Right ventricle myocardium inferior (tissue), 1 donor: Measurements from ENCODE around the gene ARFIP1. TPM values are rescaled to one million over a fixed set of nuclear protein-coding genes. Genes with fewer than 3 reads are reported as not detected.
"Not testable (repeated sequence)": the region's sequence is repeated elsewhere in the genome, so short reads cannot be mapped to it uniquely, and the experiment has no call there.

ENCODE experiments used
- ATAC-seq: fragments of 200-7000 bp; cut with Tn5 transposase; one replicate; pipeline ENCODE4 v1.9.1; 2020; ENCODE audit warnings: mild to moderate bottlenecking, moderate library complexity
- DNase-seq: peaks from one replicate; pipeline ENCODE4 v3.0.0; 2021; ENCODE audit errors: missing footprints
- intact Hi-C: fragments of 100-400 bp; cut with DNase I; formaldehyde crosslinking; loops from one replicate; pipeline ENCODE4 v1.11.0; 2022
- long read RNA-seq: library from polyadenylated mRNA; unstranded; transcript quantifications from one replicate; pipeline ENCODE4 v2.0.0, GENCODE V29; 2021
- total RNA-seq: library from RNA; stranded (reverse); fragmentation: NEBNext Ultra II Directional; extraction: Animal tissue kit (Norgen Biotek cat#: 25700); gene quantifications from one replicate; pipeline ENCODE4 v1.2.1, GENCODE V29; 2021
- donor health status: DM: no; HTN: yes; CAD: no; lungs with severe emphysema.

ARFIP1 gene, protein sequence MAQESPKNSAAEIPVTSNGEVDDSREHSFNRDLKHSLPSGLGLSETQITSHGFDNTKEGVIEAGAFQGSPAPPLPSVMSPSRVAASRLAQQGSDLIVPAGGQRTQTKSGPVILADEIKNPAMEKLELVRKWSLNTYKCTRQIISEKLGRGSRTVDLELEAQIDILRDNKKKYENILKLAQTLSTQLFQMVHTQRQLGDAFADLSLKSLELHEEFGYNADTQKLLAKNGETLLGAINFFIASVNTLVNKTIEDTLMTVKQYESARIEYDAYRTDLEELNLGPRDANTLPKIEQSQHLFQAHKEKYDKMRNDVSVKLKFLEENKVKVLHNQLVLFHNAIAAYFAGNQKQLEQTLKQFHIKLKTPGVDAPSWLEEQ
- total RNA-seq = 13.4 TPM
- long read RNA-seq, transcript ARFIP1-201 (9 exons, 3,111 nt) = major isoform, 7 of 10 reads
- long read RNA-seq, partial matches to known transcripts = 0 of 10 reads
- long read RNA-seq, other reads (novel, unspliced or antisense) = 0 of 10 reads

DNA sequence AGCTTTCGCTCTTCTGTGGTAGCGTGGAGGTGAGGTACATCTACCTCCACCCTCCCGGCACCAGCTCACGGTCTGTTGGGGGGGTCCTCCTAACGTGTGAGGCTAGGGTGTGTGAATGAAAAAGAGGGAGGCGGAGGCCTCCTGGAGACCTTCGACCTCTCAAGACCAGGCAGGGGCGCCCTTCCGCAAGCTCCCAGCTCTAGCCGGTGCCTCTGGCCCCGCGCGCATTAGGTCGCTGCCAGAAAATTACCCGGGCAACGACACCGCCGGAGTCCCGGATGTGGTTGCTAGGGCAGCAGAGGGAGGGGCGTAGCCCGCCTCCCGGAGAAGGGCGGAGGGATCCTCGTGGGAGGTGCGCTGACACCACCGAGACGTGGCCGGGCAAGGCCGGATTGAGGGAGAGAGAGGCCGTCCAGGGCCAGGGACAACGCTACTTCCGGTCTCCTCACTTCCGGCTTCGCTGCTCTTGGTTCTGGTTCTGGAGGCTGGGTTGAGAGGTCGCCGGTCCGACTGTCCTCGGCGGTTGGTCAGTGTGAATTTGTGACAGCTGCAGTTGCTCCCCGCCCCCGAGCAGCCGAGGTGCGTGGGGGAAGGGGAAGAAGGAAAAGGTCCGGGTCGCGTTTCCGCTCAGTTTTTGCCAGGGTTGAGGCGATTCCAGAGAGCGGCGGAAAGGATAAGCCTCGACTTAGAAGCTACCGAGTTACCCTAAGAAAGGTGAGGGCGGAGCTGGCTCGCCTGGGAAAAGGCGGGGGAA is at the start of gene ARFIP1, which contains the start of gene TIGD4:
Gene ARFIP1 (plus strand): TSS at position 442 of the 754 bp plus-strand sequence. CDS start 49,680 bp downstream, outside the sequence.
Gene TIGD4 (minus strand): TSS at position 218 of the 754 bp plus-strand sequence. CDS start 8,726 bp downstream, outside the sequence.
- ATAC-seq (peak; percentile 100), DNase-seq (peak; percentile 99)
- intact Hi-C loops = no loop called here

DNA sequence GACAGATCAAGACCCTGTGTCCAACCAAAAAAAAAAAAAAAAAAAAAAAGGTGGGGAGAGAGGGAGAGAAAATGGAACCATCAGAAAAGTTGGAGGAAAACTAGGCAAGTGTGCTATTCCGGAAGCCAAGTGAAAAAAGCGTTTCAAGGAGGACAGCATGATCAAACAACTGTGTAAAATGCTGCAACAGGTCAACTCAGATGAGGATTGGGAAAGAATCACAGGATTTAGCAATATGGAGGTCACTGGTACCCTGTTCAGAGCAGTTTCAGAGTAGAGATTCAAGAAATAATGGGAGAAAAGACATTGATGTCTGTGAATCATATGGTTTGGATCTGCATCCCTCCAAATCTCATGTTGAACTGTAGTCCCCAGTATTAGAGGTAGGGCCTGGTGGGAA is 47.8 kb upstream of the ARFIP1 start:
- no peak for DNase-seq
- no peak for ATAC-seq
- intact Hi-C loops = loop anchor here (5.0 kb wide), 1 partner anchor 90 kb away; no protein-coding TSS in a partner anchor

DNA sequence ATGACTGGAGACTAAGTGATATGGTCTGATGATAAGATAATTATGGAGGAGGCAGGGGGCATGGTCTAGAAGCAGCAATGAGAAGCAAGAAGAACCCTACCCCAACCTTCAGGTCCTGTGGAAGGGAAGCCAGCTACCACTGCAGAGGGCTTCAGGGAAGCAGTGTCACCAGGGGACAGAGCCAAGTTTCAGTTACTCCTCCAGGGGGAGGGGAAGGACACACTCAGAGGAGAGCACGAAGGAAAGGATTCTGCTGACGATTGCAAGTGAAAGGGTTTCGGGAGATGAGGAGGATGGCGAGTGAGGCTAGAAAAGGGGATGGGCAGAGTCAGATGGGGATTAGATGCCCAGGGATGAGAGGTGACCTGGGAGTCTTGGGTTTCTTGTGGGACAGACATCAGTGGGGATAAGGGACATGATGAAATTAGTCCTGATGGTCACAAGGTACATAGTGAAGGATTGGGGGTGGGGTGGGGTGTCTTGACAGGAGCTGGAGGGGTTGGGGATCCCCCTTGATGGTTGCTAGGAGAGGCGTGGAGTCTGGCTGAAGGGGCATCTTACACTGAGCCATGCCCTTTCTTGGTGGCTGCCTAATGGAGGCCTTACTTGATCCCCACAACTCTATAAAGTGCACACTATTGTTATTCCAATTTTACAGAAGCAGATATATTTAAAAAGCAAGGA is 45.6 kb upstream of the ARFIP1 start:
- DNase-seq = no peak
- intact Hi-C loops = loop anchor here (5.0 kb wide), 1 partner anchor 92 kb away; no protein-coding TSS in a partner anchor
- no peak for ATAC-seq

DNA sequence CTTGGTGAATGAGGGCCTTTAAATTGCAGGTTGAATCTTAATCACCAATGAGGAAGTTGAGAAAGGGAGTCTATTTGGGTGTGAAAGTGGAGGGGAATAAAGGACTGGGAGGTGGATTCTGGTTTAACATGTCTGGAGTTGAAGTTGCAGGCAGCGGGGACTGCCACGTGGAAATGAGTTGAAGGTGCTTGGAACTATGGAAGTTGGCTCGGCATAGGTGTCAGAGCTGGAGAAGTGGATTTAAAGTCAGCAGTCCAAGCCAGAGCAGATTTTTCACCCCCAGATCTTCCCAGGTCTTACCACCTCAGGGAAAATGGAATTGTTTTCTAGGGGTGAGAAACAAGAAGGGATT is 45.1 kb upstream of the ARFIP1 start:
- DNase-seq = no peak
- intact Hi-C loops = loop anchor here (1.0 to 5.0 kb wide), 2 partner anchors 92 to 234 kb away; no protein-coding TSS in a partner anchor
- ATAC-seq = no peak

DNA sequence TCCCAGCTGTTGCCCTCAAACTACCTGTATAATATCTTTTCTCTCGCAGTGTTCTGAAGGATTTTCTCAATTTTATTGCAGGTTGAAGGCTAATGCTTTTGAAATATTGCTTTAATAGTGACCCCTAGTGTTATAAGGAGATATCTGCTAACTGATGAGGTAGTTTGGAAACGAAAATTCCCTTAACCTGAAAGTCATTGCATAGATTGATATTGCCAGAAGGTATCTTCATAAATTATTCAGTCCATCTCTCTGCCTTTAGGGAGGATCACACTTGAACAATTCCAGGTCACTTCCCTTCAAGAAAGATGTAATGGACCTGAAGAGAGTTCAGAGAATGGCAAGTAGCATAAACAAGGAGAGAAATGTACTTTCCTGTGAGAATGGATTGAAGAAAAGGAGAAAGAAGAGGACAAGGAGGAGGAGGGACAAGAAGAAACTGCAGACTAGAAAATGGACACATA is 44.3 kb upstream of the ARFIP1 start:
- ATAC-seq (no peak), DNase-seq (no peak)
- intact Hi-C loops = loop anchor here (1.0 kb wide), 1 partner anchor 235 kb away; no protein-coding TSS in a partner anchor

DNA sequence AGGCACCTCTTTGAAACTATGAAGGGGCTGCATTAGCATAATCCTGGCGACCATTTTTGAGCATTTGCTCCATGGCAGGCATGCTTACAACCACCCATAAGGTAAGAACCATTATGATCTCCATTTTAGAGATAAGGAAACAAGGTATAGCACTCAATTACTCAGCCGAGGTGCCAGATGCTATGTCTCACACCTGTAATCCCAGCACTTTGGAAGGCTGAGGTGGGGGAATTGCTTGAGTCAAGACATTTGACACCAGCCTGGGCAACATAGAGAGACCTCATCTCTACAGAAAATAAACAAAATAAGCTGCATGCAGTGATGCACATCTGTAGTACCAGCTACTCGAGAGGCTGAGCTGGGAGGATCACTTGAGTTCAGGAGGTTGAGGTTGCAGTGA is 43.8 kb upstream of the ARFIP1 start:
- intact Hi-C loops = loop anchor here (1.0 kb wide), 1 partner anchor 236 kb away; no protein-coding TSS in a partner anchor
- DNase-seq (no peak), ATAC-seq (no peak)

DNA sequence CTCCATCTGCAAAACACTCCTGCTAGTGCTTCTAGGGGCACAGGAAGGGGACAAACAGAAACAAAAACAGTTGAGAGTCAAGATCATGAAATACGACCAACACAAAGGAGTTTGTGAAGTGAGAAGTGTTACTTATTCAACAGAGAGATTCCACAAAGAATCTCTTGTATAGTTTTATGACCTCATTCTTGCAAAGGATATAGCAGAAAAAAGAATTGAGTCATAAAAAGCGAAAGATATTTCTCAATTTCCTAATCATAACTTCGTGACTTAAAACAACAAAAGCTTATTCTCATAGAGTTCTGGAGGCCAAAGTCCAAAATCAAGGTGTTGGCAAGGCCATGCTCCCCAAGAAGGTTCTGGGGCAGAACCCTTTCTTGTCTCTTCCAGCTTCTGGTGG is 40.9 kb upstream of the ARFIP1 start:
- intact Hi-C loops = no loop called here
- DNase-seq (no peak), ATAC-seq (no peak)

DNA sequence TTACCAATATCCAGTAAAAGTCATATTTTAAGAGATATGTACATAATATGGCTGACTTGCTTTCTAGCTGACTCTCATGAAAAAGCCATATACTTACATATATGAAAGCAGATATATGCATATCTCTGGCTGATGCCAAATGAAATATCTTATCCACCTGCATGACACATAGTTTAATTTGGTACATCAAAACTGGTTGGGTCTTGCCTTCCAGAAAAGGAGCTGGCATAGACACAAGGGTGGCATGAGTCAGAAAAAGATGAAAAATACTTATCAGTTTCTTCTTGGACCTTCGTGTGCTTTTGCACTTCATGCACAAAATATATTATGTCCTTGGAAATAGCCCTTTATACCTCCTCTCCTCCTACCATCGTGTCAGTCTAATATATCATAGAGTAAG is 32.3 kb upstream of the ARFIP1 start:
- ATAC-seq (no peak), DNase-seq (no peak)

DNA sequence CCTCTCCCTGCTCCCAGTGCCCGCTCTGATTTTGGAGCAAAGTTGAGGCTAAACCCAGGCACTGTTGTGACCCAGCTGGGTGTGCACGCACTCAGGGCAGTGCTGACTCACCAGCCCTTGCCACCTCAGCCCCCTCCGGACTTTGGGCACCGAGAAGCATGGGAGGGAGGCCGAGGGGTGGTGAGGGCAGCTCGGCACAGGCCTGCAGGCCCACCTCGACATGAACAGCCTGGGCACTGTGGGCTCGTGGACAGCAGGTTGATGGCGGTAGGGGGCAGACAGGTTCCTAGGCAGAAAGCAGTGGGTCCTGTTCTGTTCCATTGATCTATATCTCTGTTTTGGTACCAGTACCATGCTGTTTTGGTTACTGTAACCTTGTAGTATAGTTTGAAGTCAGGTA is 31.1 kb upstream of the ARFIP1 start:
- intact Hi-C loops = no loop called here
- ATAC-seq = no peak
- no peak for DNase-seq

More for the DNA sequence above, 32.3 kb upstream of the ARFIP1 start:
- intact Hi-C loops = no loop called here

DNA sequence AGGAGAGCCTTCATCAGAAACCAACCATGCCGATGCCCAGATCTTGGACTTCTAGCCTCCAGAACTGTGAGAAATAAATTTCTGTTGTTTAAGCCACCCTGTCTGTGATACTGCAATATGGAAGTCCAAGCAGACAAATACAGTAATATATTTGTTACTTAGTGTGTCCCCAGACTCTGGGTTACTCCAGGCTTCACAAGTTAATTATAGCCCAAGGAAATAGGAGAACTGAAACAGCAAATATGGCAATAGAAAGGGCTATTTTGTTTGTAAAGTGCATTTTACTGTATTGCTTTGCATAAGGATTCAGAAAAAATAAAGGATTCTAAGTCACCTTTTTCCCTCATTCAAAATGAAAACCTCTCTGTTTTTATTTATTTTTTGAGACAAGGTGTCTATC is 16.0 kb upstream of the ARFIP1 start:
- intact Hi-C loops = no loop called here
- DNase-seq (no peak), ATAC-seq (no peak)

DNA sequence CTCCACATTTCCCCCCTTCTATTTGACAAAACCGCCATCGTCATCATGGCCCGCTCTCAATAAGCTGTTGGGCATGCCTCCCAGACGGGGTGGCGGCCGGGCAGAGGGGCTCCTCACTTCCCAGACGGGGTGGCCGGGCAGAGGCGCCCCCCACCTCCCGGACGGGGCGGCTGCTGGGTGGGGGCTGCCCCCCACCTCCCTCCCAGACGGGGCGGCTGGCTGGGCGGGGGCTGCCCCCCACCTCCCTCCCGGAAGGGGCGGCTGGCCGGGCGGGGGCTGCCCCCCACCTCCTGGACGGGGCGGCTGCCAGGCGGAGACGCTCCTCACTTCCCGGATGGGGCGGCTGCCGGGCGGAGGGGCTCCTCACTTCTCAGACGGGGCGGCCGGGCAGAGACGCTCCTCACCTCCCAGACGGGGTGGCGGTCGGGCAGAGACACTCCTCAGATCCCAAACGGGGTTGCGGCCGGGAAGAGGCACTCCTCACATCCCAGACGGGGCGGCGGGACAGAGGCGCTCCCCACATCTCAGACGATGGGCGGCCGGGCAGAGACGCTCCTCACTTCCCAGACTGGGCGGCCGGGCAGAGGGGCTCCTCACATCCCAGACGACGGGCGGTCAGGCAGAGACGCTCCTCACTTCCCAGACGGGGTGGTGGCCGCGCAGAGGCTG is 14.6 kb upstream of the ARFIP1 start:
- ATAC-seq = not testable (repeated sequence)

DNA sequence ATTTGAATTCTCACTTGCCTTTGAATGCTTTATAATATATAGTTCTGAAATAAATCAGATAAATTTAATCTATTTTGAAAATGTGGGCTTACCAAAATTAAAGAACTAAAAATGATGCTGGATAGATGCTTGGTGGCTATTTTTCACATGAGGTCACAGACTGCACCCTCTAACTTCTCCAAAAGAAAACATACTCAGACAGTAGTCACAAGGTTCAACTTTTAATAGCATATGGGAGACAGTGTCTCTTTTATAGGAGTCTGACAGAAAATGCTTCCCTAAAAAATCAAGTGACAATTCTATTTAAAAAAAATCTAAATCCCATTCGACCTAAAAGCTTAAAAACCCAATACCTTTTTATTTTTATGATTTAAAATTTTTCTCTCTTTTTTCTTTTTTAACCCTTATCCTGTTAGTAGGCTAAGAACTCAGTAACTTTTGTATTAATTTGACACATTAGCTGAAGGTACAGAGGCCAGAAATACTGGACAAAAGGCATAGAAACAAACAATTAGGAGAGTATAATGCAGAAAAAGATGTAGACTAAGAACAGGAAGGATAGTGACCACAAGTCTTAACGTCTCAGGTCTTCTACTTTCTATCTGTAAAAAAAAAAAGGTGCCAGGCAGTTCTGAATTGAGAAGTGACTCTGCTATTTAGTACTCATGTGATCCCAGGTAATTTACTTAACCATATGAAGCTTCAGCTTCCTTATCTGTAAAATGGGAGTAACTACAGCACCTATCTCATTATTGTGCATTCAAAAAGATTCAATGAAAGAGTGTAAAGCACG is 7.8 kb upstream of the ARFIP1 start:
- DNase-seq = no peak
- ATAC-seq = no peak
- intact Hi-C loops = no loop called here

More for the DNA sequence above, 14.6 kb upstream of the ARFIP1 start:
- DNase-seq, intact Hi-C loops: not testable (repeated sequence)

DNA sequence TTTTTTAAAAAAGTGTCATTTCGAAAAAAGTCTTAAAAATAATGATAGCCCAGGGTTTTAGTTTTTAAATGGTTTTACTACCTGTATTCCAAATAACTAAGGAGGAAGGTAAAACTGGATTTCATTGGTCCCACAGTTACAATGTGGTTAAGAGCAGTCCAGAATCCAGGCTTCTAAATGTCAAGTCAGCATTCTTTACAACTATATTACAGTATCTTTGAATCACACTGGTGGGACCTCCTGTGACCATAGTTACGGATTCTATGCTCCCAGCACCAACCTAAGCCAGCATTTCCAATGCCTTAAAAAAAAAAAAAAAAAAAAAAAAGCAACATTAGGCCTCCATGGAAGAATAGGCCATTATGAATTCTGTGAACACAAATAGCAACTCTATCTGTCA is 6.4 kb upstream of the ARFIP1 start:
- intact Hi-C loops = no loop called here
- DNase-seq (no peak), ATAC-seq (no peak)

DNA sequence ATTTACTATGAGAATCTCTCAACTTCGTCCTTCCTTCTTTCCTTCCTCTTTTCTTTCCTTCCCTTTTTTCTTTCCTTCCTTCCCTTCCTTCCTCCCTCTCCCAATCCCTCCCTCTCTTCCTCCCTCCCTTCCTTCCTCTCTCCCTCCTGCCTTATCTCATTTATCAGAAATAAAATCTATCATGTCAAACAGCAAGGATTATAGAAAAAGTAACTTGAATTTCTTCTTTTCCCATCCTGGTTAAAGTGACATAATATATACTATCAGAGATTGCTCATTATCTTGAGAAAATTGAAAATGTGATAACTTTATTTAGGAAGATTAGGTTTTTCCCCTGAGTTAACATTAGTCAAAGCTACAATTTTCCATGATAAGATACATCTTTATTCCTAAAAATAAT is 5.8 kb upstream of the ARFIP1 start:
- no peak for ATAC-seq
- intact Hi-C loops = no loop called here
- no peak for DNase-seq

DNA sequence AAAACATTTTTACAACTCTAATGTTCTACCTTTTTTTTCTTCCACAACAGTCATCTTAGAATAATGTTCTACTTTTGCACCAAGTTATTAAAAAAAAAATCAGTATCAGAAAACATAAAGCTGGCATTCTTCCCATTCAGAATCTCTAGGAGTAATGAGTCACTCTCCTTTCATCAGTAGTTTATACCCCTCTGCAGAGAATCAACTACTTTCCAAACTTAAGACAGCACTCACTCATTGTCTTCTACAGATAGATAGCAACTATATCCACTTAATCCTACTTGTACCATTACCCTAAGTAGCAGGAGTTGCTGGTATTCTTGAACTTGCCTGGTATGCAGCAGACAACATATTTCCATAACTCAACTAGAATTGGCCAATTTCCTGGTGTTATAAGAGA is 3.4 kb upstream of the ARFIP1 start:
- intact Hi-C loops = no loop called here
- DNase-seq = no peak
- ATAC-seq = no peak

DNA sequence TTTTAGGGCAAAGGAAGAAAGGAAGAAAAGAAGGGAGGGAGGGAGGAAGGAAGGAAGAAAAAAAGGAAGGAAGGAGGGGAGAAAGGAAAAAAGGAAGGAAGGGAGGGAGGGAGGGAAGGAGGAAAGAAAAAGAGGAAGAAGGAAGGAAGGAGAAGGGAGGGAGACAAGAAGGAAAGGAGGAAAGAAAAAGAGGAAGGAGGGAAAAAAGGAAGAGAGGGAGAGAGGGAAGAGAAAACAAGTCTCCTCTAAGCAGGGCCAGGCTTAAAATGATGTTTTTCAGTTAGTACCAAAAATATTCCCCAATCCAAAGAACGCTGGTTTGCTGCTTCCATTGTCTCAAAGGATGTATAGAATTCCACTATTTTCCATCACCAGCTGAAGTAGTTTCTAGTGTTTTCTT is 2.3 kb upstream of the ARFIP1 start:
- no peak for ATAC-seq
- intact Hi-C loops = no loop called here
- DNase-seq = no peak

DNA sequence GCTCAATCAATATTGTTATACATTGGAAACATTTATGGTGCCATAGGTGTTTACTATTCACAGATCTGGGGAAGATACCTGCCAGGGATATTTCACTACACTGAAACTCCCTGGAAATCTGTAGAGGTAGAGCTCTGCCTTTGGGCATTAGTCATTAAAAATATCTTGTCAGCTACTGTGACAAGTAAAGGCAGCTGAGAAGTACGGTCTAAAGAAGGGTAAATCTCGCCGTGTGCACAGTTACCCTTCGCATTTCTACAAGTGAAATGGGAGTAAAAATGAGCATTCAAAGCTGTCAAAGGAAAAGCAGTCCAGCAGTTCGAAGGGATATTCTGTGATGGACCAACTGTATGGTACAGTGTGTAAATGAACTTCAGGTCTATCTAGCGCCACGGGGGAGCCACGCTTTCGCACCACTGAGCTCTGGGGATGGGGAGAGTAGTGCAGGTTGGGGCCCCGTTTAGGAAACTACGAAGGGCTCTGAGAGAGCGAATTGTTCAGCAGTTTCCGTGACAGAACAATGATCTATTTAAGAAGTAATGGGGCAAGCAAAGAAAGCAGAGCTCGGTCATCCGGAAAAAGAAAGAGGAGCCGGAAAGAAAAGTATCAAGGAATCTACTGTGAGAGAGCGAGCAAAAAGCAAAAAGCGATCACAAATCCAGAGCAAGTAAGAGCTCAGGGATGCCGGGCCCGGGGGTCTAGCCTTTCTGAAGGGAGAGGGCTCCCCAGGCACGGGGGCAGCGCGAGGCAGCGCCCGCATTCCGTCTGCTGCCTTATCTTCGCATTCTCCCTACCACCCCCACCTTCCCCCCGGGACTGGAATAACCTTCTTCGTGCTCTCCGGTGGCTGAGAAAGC is 870 bp upstream of the ARFIP1 start:
- intact Hi-C loops = no loop called here
- ATAC-seq = peak; percentile 6
- DNase-seq = peak; percentile 71
